A549 (cell line): ENCODE measurements around the gene CCDC117. TPM values are rescaled to one million over a fixed set of nuclear protein-coding genes. Genes with fewer than 3 reads are reported as not detected.

Source experiments
- ATAC-seq, 2 experiments: fragments of 200-7000 bp in 1 of 2; fragments of >200 bp in 1 of 2; cut with Nextera tagmentation in 1 of 2; cut with Tn5 transposase in 1 of 2; 3 replicates each; pipeline versions ENCODE4 v1.8.0 to v1.9.1; 2018 to 2020; ENCODE audit warnings: mild to moderate bottlenecking in 1 of 2, moderate library complexity in 1 of 2
- CTCF ChIA-PET: fragments of 300-600 bp; sonication (Branson Sonifier 250); formaldehyde crosslinking; extraction: SDS; loops from one replicate; lab custom pipeline; 2021; ENCODE audit warnings: antibody characterized with exemption, inconsistent platforms; lab: Yijun Ruan, JAX
- POLR2A ChIA-PET: fragments of 350-600 bp; formaldehyde crosslinking; extraction: SDS; loops from one replicate; lab custom pipeline; 2021; ENCODE audit warnings: antibody characterized with exemption, inconsistent platforms; lab: Yijun Ruan, JAX
- DNase-seq, 2 experiments: peaks; one replicate each; pipeline versions ENCODE4 v3.0.0 to v3.0.0-alpha.2; 2011 to 2016; ENCODE audit warnings: low read depth in 1 of 2, low spot score in 1 of 2
- FAIRE-seq: peaks from 2 replicates; lab custom pipeline; 2011; peaks lifted over from hg19 to GRCh38; lab: Jason Lieb, UNC
- H3K27ac ChIP-seq, 2 experiments: fragments of >200 bp; sonication (Bioruptor Twin); formaldehyde crosslinking; 3 replicates each; pipeline ENCODE4 v1.5.1; 2016 to 2017
- H3K4me1 ChIP-seq: fragments of >200 bp; sonication (Bioruptor Twin); formaldehyde crosslinking; 3 replicates; pipeline ENCODE4 v1.6.1; 2016
- H3K4me2 ChIP-seq: fragments of >200 bp; sonication (Bioruptor Twin); formaldehyde crosslinking; 3 replicates; pipeline ENCODE4 v1.6.1; 2016
- H3K4me3 ChIP-seq: fragments of >200 bp; sonication (Bioruptor Twin); formaldehyde crosslinking; 3 replicates; pipeline ENCODE4 v1.5.1; 2016
- H3K9me3 ChIP-seq: fragments of >200 bp; sonication (Bioruptor Twin); formaldehyde crosslinking; 3 replicates; pipeline ENCODE4 v1.6.1; 2016
- BHLHE40 ChIP-seq: IDR thresholded peaks from 2 replicates; pipeline ENCODE4 v1.6.1; 2012; ENCODE audit warnings: low read depth, low read length, inconsistent platforms
- CBX2 ChIP-seq: fragments of 200-600 bp; sonication (generic); IDR thresholded peaks from 2 replicates; pipeline ENCODE4 v1.6.1; 2016; ENCODE audit warnings: low read depth, mild to moderate bottlenecking, borderline replicate concordance
- CBX8 ChIP-seq: fragments of 200-600 bp; sonication (generic); IDR thresholded peaks from 2 replicates; pipeline ENCODE4 v1.6.1; 2016
- CEBPB ChIP-seq, 2 experiments: fragments of >200 bp in 1 of 2; sonication (Bioruptor Twin) in 1 of 2; formaldehyde crosslinking in 1 of 2; IDR thresholded peaks; 2 replicates each; pipeline ENCODE4 v1.6.1; 2012 to 2016
- CHD2 ChIP-seq: fragments of 150-350 bp; IDR thresholded peaks from 2 replicates; pipeline ENCODE4 v1.6.1; 2014; ENCODE audit warnings: low read length; ENCODE audit not compliant: partially characterized antibody
- CHD4 ChIP-seq: fragments of 200-600 bp; sonication (generic); IDR thresholded peaks from 2 replicates; pipeline ENCODE4 v1.6.1; 2016; ENCODE audit warnings: antibody characterized with exemption, mild to moderate bottlenecking, borderline replicate concordance
- EHF ChIP-seq: fragments of 250-450 bp; sonication (Bioruptor Pico); IDR thresholded peaks from 2 replicates; pipeline ENCODE4 v1.5.0; 2020; ENCODE audit warnings: mild to moderate bottlenecking
- EHMT2 ChIP-seq: fragments of 200-600 bp; sonication (generic); IDR thresholded peaks from 2 replicates; pipeline ENCODE4 v1.6.1; 2016; ENCODE audit warnings: antibody characterized with exemption, low read depth, mild to moderate bottlenecking, moderate library complexity
- EP300 ChIP-seq, 2 experiments: fragments of >200 bp; sonication (Bioruptor Twin); formaldehyde crosslinking; IDR thresholded peaks; 2 replicates in 1 of 2; 3 replicates in 1 of 2; pipeline ENCODE4 v1.6.1; 2016 to 2017
- ESRRA ChIP-seq: fragments of 150-350 bp; IDR thresholded peaks from 2 replicates; pipeline ENCODE4 v1.6.1; 2014; ENCODE audit warnings: mild to moderate bottlenecking, low read length, borderline replicate concordance
- FOSB ChIP-seq: fragments of 250-450 bp; sonication (Bioruptor Pico); IDR thresholded peaks from 2 replicates; pipeline ENCODE4 v1.5.0; 2020; ENCODE audit warnings: mild to moderate bottlenecking, moderate library complexity
- FOSL2 ChIP-seq, 2 experiments: fragments of 450-650 bp in 1 of 2; fragments of >200 bp in 1 of 2; sonication (Bioruptor Twin) in 1 of 2; formaldehyde crosslinking; IDR thresholded peaks; 2 replicates each; pipeline versions ENCODE4 v1.5.0 to v1.6.1; 2016 to 2020; ENCODE audit warnings: mild to moderate bottlenecking in 1 of 2, moderate library complexity in 1 of 2
- FOXS1 ChIP-seq: fragments of 250-450 bp; sonication (Bioruptor Pico); IDR thresholded peaks from 2 replicates; pipeline ENCODE4 v1.5.0; 2020; ENCODE audit warnings: mild to moderate bottlenecking, moderate library complexity
- GATA3 ChIP-seq: IDR thresholded peaks from 2 replicates; pipeline ENCODE4 v1.6.1; 2012; ENCODE audit warnings: borderline replicate concordance
- HEYL ChIP-seq: fragments of 250-450 bp; sonication (Bioruptor Pico); IDR thresholded peaks from 2 replicates; pipeline ENCODE4 v1.8.0; 2021; ENCODE audit warnings: mild to moderate bottlenecking, moderate library complexity
- HOXA7 ChIP-seq: fragments of 250-450 bp; sonication (Bioruptor Pico); IDR thresholded peaks from 2 replicates; pipeline ENCODE4 v1.5.0; 2020; ENCODE audit warnings: mild to moderate bottlenecking, moderate library complexity
- HOXB5 ChIP-seq: fragments of 250-450 bp; sonication (Bioruptor Pico); IDR thresholded peaks from 2 replicates; pipeline ENCODE4 v1.5.0; 2020; ENCODE audit warnings: mild to moderate bottlenecking, moderate library complexity
- JUN ChIP-seq, 2 experiments: fragments of >200 bp; sonication (Bioruptor Twin); formaldehyde crosslinking; IDR thresholded peaks; 2 replicates in 1 of 2; 3 replicates in 1 of 2; pipeline ENCODE4 v1.6.1; 2016 to 2017
- JUNB ChIP-seq: fragments of >200 bp; sonication (Bioruptor Twin); formaldehyde crosslinking; IDR thresholded peaks from 2 replicates; pipeline ENCODE4 v1.6.1; 2016
- KDM1A ChIP-seq: fragments of 200-600 bp; sonication (generic); IDR thresholded peaks from 2 replicates; pipeline ENCODE4 v1.6.1; 2016; ENCODE audit warnings: low read depth, mild to moderate bottlenecking
- MAFK ChIP-seq: fragments of 450-650 bp; IDR thresholded peaks from 2 replicates; pipeline ENCODE4 v1.6.1; 2014; ENCODE audit not compliant: partially characterized antibody
- MAZ ChIP-seq: fragments of 150-350 bp; IDR thresholded peaks from 2 replicates; pipeline ENCODE4 v1.6.1; 2014; ENCODE audit warnings: antibody characterized with exemption, low read depth, low read length, borderline replicate concordance
- MYC ChIP-seq: IDR thresholded peaks from 2 replicates; pipeline ENCODE4 v1.6.1; 2012; ENCODE audit warnings: mild to moderate bottlenecking, inconsistent platforms, low read length, improper control_type of control experiment, borderline replicate concordance
- NR3C1 ChIP-seq: fragments of >200 bp; sonication (Bioruptor Twin); formaldehyde crosslinking; IDR thresholded peaks from 3 replicates; pipeline ENCODE4 v1.6.1; 2017
- PHF8 ChIP-seq: fragments of 200-600 bp; sonication (generic); IDR thresholded peaks from 2 replicates; pipeline ENCODE4 v1.6.1; 2016; ENCODE audit warnings: low read depth, mild to moderate bottlenecking, antibody characterized with exemption, moderate library complexity, borderline replicate concordance
- POLR2A ChIP-seq: IDR thresholded peaks from 2 replicates; pipeline ENCODE4 v1.6.1; 2012; ENCODE audit warnings: mild to moderate bottlenecking, low read length
- POLR2AphosphoS2 ChIP-seq: conservative IDR thresholded peaks from 2 replicates; pipeline ENCODE4 v1.6.1; 2012; ENCODE audit warnings: low read length, improper control_type of control experiment, inconsistent platforms
- RAD21 ChIP-seq, 2 experiments: fragments of >200 bp in 1 of 2; sonication (Bioruptor Twin) in 1 of 2; formaldehyde crosslinking in 1 of 2; IDR thresholded peaks in 1 of 2; conservative IDR thresholded peaks in 1 of 2; 2 replicates in 1 of 2; 3 replicates in 1 of 2; pipeline ENCODE4 v1.6.1; 2012 to 2018; ENCODE audit warnings: inconsistent platforms in 1 of 2
- RCOR1 ChIP-seq: fragments of 150-350 bp; IDR thresholded peaks from 2 replicates; pipeline ENCODE4 v1.6.1; 2014; ENCODE audit warnings: antibody characterized with exemption, low read length, low read depth
- RNF2 ChIP-seq: fragments of 200-600 bp; sonication (generic); IDR thresholded peaks from 2 replicates; pipeline ENCODE4 v1.6.1; 2016; ENCODE audit warnings: low read depth, mild to moderate bottlenecking, antibody characterized with exemption, moderate library complexity, borderline replicate concordance
- SMC3 ChIP-seq: fragments of >200 bp; sonication (Bioruptor Twin); formaldehyde crosslinking; IDR thresholded peaks from 3 replicates; pipeline ENCODE4 v1.6.1; 2018; ENCODE audit warnings: inconsistent platforms
- ZFP36 ChIP-seq: fragments of 450-650 bp; IDR thresholded peaks from 2 replicates; pipeline ENCODE4 v1.6.1; 2014; ENCODE audit warnings: borderline replicate concordance; ENCODE audit not compliant: partially characterized antibody
- ZNF302 ChIP-seq: fragments of 250-450 bp; sonication (Bioruptor Pico); IDR thresholded peaks from 2 replicates; pipeline ENCODE4 v1.9.0; 2021; ENCODE audit warnings: inconsistent platforms, mild to moderate bottlenecking, moderate library complexity
- ZSCAN20 ChIP-seq: fragments of 250-450 bp; sonication (Bioruptor Pico); IDR thresholded peaks from 2 replicates; pipeline ENCODE4 v1.8.0; 2022; ENCODE audit warnings: mild to moderate bottlenecking, moderate library complexity
- WGBS: methylation state at CpG from one replicate; pipeline ENCODE4 v1.1.6; 2017; ENCODE audit errors: missing lambda C conversion rate; 5-methylcytosine and 5-hydroxymethylcytosine counted together
- polyA minus RNA-seq: library from RNA; depleted of rRNA, polyadenylated mRNA; stranded (reverse); fragments of >200 nt; gene quantifications from 2 replicates; pipeline ENCODE4 v1.2.3, GENCODE V29; 2011; rRNA and poly(A)+ RNA removed
- polyA plus RNA-seq, 4 experiments: library from polyadenylated mRNA; depleted of rRNA in 3 of 4; stranded (reverse); fragments of >200 nt; fragmentation: RNase III in 1 of 4; extraction: RNeasy Plus Mini Kit Qiagen cat#74134 plus additional on column Dnase treatment in 1 of 4; gene quantifications; 2 replicates in 3 of 4; 3 replicates in 1 of 4; pipeline ENCODE4 v1.2.3, GENCODE V29; 2011 to 2017
- TF ChIP-seq, protein P1 (sequence below): fragments of >200 bp; sonication (Bioruptor Twin); formaldehyde crosslinking; IDR thresholded peaks from 2 replicates; pipeline ENCODE4 v1.6.1; 2016
- TF ChIP-seq, protein P2 (sequence below): fragments of >200 bp; sonication (Bioruptor Twin); formaldehyde crosslinking; IDR thresholded peaks from 3 replicates; pipeline ENCODE4 v1.6.1; 2016
- TF ChIP-seq, protein P3 (sequence below): IDR thresholded peaks from 2 replicates; pipeline ENCODE4 v1.6.1; 2012
- TF ChIP-seq, protein P4 (sequence below): IDR thresholded peaks from 2 replicates; pipeline ENCODE4 v1.6.1; 2012; ENCODE audit warnings: low read depth, borderline replicate concordance

CCDC117 gene, protein sequence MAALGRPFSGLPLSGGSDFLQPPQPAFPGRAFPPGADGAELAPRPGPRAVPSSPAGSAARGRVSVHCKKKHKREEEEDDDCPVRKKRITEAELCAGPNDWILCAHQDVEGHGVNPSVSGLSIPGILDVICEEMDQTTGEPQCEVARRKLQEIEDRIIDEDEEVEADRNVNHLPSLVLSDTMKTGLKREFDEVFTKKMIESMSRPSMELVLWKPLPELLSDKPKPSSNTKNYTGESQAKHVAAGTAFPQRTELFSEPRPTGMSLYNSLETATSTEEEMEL
- polyA plus RNA-seq (2011; rRNA removed) (15.7 and 24.1 TPM in 2 replicates), polyA plus RNA-seq (2017; fragmentation: RNase III; extraction: RNeasy Plus Mini Kit Qiagen cat#74134 plus additional on column Dnase treatment) (10.1 to 12.2 TPM (median 11.0 TPM) in 3 replicates), polyA minus RNA-seq (4.2 and 6.6 TPM in 2 replicates)
- 3.1 and 3.8 TPM in 2 replicates for polyA plus RNA-seq (2012; cell fraction: cytosol; rRNA removed)
- polyA plus RNA-seq (2012; cell fraction: nucleus; rRNA removed) = 1.7 and 2.4 TPM in 2 replicates

DNA sequence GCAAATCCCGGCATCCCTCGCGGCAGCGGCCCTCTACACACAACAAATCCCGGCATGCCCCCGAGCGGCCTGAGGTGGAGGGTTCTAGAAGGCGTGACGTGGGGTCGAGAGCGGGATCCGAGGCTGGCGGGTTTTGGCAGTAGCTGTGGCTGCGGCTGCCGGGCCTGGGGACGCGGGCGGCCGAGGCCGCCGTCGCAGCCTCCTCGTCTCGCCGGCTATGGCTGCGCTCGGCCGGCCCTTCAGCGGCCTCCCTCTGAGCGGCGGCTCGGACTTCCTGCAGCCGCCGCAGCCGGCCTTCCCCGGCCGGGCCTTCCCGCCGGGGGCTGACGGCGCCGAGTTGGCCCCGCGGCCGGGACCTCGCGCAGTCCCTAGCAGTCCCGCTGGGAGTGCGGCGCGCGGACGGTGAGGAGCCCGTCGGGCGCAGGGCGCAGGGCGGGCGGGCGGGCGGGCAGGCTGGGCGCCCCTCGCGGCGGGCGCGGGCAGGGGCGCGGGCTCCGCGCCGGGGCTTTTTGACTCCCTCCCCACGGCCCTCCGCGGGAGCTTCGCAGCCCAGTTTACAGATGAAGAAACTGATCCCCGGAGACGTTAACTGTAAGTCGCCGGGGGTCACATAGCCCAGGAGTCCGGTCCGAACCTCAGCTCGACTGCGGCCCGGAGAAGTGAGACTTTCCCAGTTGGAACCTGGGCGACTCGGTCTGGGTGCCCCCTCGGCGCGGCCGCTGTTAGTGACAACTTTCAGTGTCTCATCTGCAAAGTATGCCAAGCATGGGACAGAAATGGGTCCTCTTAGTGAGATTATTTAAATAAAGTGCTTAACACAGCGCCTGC, at the start of gene CCDC117:
Gene CCDC117 (plus strand): TSS at position 63 of the 828 bp plus-strand sequence. CDS start 155 bp downstream, at position 218.
- Histone ChIP-seq H3K4me2 (peak within 1 kb of the TSS; percentile 77), H3K4me1 (no peaks in the 10 kb centered on the region), H3K27ac (peak within 1 kb of the TSS; percentile 95 to 97), H3K4me3 (peak within 1 kb of the TSS; percentile 84), H3K9me3 (no peaks in the 10 kb centered on the region)
- FAIRE-seq (no peak), DNase-seq (peak; percentile 89 to 94), ATAC-seq (peak; percentile 96 to 97)
- CTCF ChIA-PET = interaction anchor here (0.7 to 3.1 kb wide), 9 partner anchors 9 to 172 kb away, joined by 3 to 17 read pairs (median 3); partner anchors contain the start of gene TTC28
- under 1% methylated on average over 18 of the region's 92 CpGs for WGBS
- POLR2A ChIA-PET = interaction anchor here (0.7 kb wide), 1 partner anchor 28 kb away, joined by 3 read pairs; the partner anchor contains the start of gene XBP1
- no peak for TF ChIP-seq CHD4
- no peak for TF ChIP-seq MAZ
- TF ChIP-seq CBX2 = no peak
- no peak for TF ChIP-seq CBX8
- 0 out of 2 replicates have a peak, but pooled peaks have one; percentile 16 for TF ChIP-seq HOXB5
- no peak for TF ChIP-seq CHD2
- no peak for TF ChIP-seq KDM1A
- TF ChIP-seq FOSL2 (IDR thresholded peaks at IDR 0.05) = no peak
- no peak for TF ChIP-seq FOSL2 (CRISPR knock-in tag; IDR thresholded peaks at IDR 0.05)
- no peak for TF ChIP-seq RNF2
- no peak for TF ChIP-seq FOSB (CRISPR knock-in tag)
- TF ChIP-seq FOXS1 (CRISPR knock-in tag) = no peak
- TF ChIP-seq HEYL (CRISPR knock-in tag) = no peak
- no peak for TF ChIP-seq BHLHE40
- no peak for TF ChIP-seq JUNB
- TF ChIP-seq HOXA7 = no peak
- no peak for TF ChIP-seq MAFK
- TF ChIP-seq NR3C1 = no peak
- peak; percentile 68; the same call in 1 of the 2 replicates for TF ChIP-seq PHF8
- TF ChIP-seq, protein P1, sequence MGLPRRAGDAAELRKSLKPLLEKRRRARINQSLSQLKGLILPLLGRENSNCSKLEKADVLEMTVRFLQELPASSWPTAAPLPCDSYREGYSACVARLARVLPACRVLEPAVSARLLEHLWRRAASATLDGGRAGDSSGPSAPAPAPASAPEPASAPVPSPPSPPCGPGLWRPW = no peak
- TF ChIP-seq, protein P2, sequence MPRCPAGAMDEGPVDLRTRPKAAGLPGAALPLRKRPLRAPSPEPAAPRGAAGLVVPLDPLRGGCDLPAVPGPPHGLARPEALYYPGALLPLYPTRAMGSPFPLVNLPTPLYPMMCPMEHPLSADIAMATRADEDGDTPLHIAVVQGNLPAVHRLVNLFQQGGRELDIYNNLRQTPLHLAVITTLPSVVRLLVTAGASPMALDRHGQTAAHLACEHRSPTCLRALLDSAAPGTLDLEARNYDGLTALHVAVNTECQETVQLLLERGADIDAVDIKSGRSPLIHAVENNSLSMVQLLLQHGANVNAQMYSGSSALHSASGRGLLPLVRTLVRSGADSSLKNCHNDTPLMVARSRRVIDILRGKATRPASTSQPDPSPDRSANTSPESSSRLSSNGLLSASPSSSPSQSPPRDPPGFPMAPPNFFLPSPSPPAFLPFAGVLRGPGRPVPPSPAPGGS = 0 out of 3 replicates have a peak, but pooled peaks have one; percentile 31
- no peak for TF ChIP-seq MYC
- no peak for TF ChIP-seq ZNF302 (CRISPR knock-in tag)
- no peak for TF ChIP-seq ESRRA
- TF ChIP-seq, protein P3, sequence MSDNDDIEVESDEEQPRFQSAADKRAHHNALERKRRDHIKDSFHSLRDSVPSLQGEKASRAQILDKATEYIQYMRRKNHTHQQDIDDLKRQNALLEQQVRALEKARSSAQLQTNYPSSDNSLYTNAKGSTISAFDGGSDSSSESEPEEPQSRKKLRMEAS = peak; percentile 86
- TF ChIP-seq ZSCAN20 (CRISPR knock-in tag) = no peak
- no peak for TF ChIP-seq RCOR1
- TF ChIP-seq ZFP36 = peak; percentile 18
- no peak for TF ChIP-seq EHMT2
- TF ChIP-seq EP300 (IDR thresholded peaks at IDR 0.05) = no peak
- peak; percentile 73 for TF ChIP-seq POLR2A
- no peak for TF ChIP-seq CEBPB (IDR thresholded peaks at IDR 0.05)
- TF ChIP-seq RAD21 (conservative IDR thresholded peaks at IDR 0.05 in 1 of 2, IDR thresholded peaks at IDR 0.05 in 1 of 2) = no peak
- TF ChIP-seq SMC3 = no peak
- TF ChIP-seq GATA3 = no peak
- TF ChIP-seq POLR2AphosphoS2 = no peak
- TF ChIP-seq, protein P4, sequence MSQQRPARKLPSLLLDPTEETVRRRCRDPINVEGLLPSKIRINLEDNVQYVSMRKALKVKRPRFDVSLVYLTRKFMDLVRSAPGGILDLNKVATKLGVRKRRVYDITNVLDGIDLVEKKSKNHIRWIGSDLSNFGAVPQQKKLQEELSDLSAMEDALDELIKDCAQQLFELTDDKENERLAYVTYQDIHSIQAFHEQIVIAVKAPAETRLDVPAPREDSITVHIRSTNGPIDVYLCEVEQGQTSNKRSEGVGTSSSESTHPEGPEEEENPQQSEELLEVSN = peak; percentile 88
- no peak for TF ChIP-seq EHF (CRISPR knock-in tag)
- peak; percentile 64 to 71; a peak in 3 of 5 replicates for TF ChIP-seq JUN (IDR thresholded peaks at IDR 0.05)
